HepG2 (cell line): ENCODE measurements around the gene CYP4F12. TPM values are rescaled to one million over a fixed set of nuclear protein-coding genes. Genes with fewer than 3 reads are reported as not detected.
A peak's percentile ranks its signal among the peaks of the same experiment; 100 is the strongest.

ENCODE experiments used
- DNMT1 ChIP-seq: sonication (generic); formaldehyde crosslinking; IDR thresholded peaks from 2 replicates; pipeline ENCODE4 v1.5.1; 2020; ENCODE audit warnings: mild to moderate bottlenecking, missing genetic modification reagents
- ELF3 ChIP-seq: IDR thresholded peaks from 2 replicates; pipeline ENCODE4 v1.6.1; 2016; ENCODE audit warnings: missing genetic modification reagents, missing compliant biosample characterization
- FLYWCH1 ChIP-seq: sonication (generic); formaldehyde crosslinking; IDR thresholded peaks from 2 replicates; pipeline ENCODE4 v1.8.1; 2023; ENCODE audit warnings: mild to moderate bottlenecking, missing genetic modification reagents
- FOXK2 ChIP-seq: fragments of 450-650 bp; IDR thresholded peaks from 2 replicates; pipeline ENCODE4 v1.6.1; 2016
- HNRNPH1 ChIP-seq: fragments of 200-400 bp; formaldehyde crosslinking; optimal IDR thresholded peaks from 2 replicates; pipeline ENCODE3; 2017; ENCODE audit warnings: mild to moderate bottlenecking, low read depth, low read length
- ISL2 ChIP-seq: sonication (generic); formaldehyde crosslinking; IDR thresholded peaks from 2 replicates; pipeline ENCODE4 v1.5.0; 2020; ENCODE audit warnings: missing genetic modification reagents
- KMT2B ChIP-seq: IDR thresholded peaks from 2 replicates; pipeline ENCODE4 v1.6.1; 2016; ENCODE audit warnings: missing genetic modification reagents, missing compliant biosample characterization
- MLLT10 ChIP-seq: sonication (generic); formaldehyde crosslinking; IDR thresholded peaks from 2 replicates; pipeline ENCODE4 v1.4.0; 2020; ENCODE audit warnings: missing genetic modification reagents
- MNT ChIP-seq: fragments of 450-650 bp; IDR thresholded peaks from 2 replicates; pipeline ENCODE4 v1.6.1; 2016
- PCBP2 ChIP-seq: fragments of 200-400 bp; formaldehyde crosslinking; optimal IDR thresholded peaks from 2 replicates; pipeline ENCODE3; 2018; ENCODE audit warnings: low read length, low read depth; ENCODE audit not compliant: poor library complexity, severe bottlenecking
- PTBP1 ChIP-seq: fragments of 200-400 bp; formaldehyde crosslinking; IDR thresholded peaks from 2 replicates; pipeline ENCODE4 v1.6.1; 2018; ENCODE audit warnings: low read length, low read depth; ENCODE audit not compliant: poor library complexity, severe bottlenecking
- RCOR2 ChIP-seq: IDR thresholded peaks from 2 replicates; pipeline ENCODE4 v1.6.1; 2016; ENCODE audit warnings: missing biosample characterization, missing genetic modification reagents
- RFXANK ChIP-seq: IDR thresholded peaks from 2 replicates; pipeline ENCODE4 v1.6.1; 2016
- RORA ChIP-seq: sonication (generic); formaldehyde crosslinking; IDR thresholded peaks from 2 replicates; pipeline ENCODE4 v1.5.0; 2020; ENCODE audit warnings: mild to moderate bottlenecking, missing genetic modification reagents, moderate library complexity
- SETDB1 ChIP-seq: sonication (generic); formaldehyde crosslinking; IDR thresholded peaks from 2 replicates; pipeline ENCODE4 v1.5.1; 2020; ENCODE audit warnings: missing genetic modification reagents, mild to moderate bottlenecking, borderline replicate concordance
- SIX1 ChIP-seq: sonication (generic); formaldehyde crosslinking; IDR thresholded peaks from 2 replicates; pipeline ENCODE4 v1.4.0; 2020; ENCODE audit warnings: missing genetic modification reagents, borderline replicate concordance
- SMARCC2 ChIP-seq: fragments of 450-650 bp; IDR thresholded peaks from 2 replicates; pipeline ENCODE4 v1.6.1; 2017; ENCODE audit warnings: antibody characterized with exemption, mild to moderate bottlenecking
- ZNF121 ChIP-seq: sonication (generic); formaldehyde crosslinking; IDR thresholded peaks from 2 replicates; pipeline ENCODE4 v1.5.0; 2020; ENCODE audit warnings: mild to moderate bottlenecking, missing genetic modification reagents
- ZNF124 ChIP-seq: sonication (generic); formaldehyde crosslinking; IDR thresholded peaks from 2 replicates; pipeline ENCODE4 v1.4.0; 2020; ENCODE audit warnings: missing genetic modification reagents
- ZNF143 ChIP-seq: sonication (generic); formaldehyde crosslinking; IDR thresholded peaks from 2 replicates; pipeline ENCODE4 v1.4.0; 2020; ENCODE audit warnings: missing genetic modification reagents
- ZNF20 ChIP-seq: sonication (generic); formaldehyde crosslinking; IDR thresholded peaks from 2 replicates; pipeline ENCODE4 v1.4.0; 2020; ENCODE audit warnings: mild to moderate bottlenecking, moderate library complexity, missing genetic modification reagents
- ZNF282 ChIP-seq: fragments of 450-650 bp; IDR thresholded peaks from 2 replicates; pipeline ENCODE4 v1.6.1; 2018; ENCODE audit not compliant: partially characterized antibody
- ZNF343 ChIP-seq: sonication (generic); formaldehyde crosslinking; IDR thresholded peaks from 2 replicates; pipeline ENCODE4 v1.4.0; 2020; ENCODE audit warnings: mild to moderate bottlenecking, missing genetic modification reagents
- ZNF562 ChIP-seq: sonication (generic); formaldehyde crosslinking; IDR thresholded peaks from 2 replicates; pipeline ENCODE4 v1.8.0; 2022; ENCODE audit warnings: missing genetic modification reagents, borderline replicate concordance
- ZNF7 ChIP-seq: IDR thresholded peaks from 2 replicates; pipeline ENCODE4 v1.6.1; 2016; ENCODE audit warnings: missing biosample characterization, missing genetic modification reagents
- polyA plus RNA-seq, 8 experiments: library from polyadenylated mRNA; depleted of rRNA in 3 of 8; stranded (reverse) in 7 of 8; unstranded in 1 of 8; fragments of >200 nt; fragmentation: Illumina TruSeq in 4 of 8; extraction: Trizol in 4 of 8; gene quantifications; 2 replicates each; pipeline versions ENCODE4 v1.2.1 to v1.2.3, GENCODE V29; 2011 to 2016; ENCODE audit warnings: low read depth in 4 of 8, missing spikeins in 1 of 8, mixed read lengths in 1 of 8; ENCODE audit not compliant: insufficient read depth in 1 of 8
- total RNA-seq, 5 experiments: library from RNA; depleted of rRNA; stranded (reverse); fragments of >200 nt; fragmentation: Illumina TruSeq; extraction: Trizol; gene quantifications; 2 replicates each; pipeline ENCODE4 v1.2.3, GENCODE V29; 2016; ENCODE audit warnings: low read depth in 1 of 5
- TF ChIP-seq, protein P1 (sequence below): sonication (generic); formaldehyde crosslinking; IDR thresholded peaks from 2 replicates; pipeline ENCODE4 v1.4.0; 2020; ENCODE audit warnings: mild to moderate bottlenecking, missing genetic modification reagents
- TF ChIP-seq, protein P2 (sequence below): sonication (generic); formaldehyde crosslinking; IDR thresholded peaks from 2 replicates; pipeline ENCODE4 v1.5.0; 2020; ENCODE audit warnings: mild to moderate bottlenecking, low read depth, missing genetic modification reagents, borderline replicate concordance
- TF ChIP-seq, protein P3 (sequence below): sonication (generic); formaldehyde crosslinking; conservative IDR thresholded peaks from 2 replicates; pipeline ENCODE4 v1.8.0; 2022; ENCODE audit warnings: low read depth, missing genetic modification reagents

The CYP4F12 gene
- total and polyA plus RNA-seq, 2 of the 13 experiments (the other 11 are each of a cell fraction or from before 2014, with no cell fraction given) = 29.9 to 30.8 TPM

GRCh38 chr19:15640904-15641597 is 31.8 kb upstream of the CYP4F12 start (continued):
- no peak for TF ChIP-seq ZNF121
- no peak for TF ChIP-seq RFXANK (CRISPR knock-in tag)
- no peak for TF ChIP-seq PCBP2
- TF ChIP-seq, protein P1, sequence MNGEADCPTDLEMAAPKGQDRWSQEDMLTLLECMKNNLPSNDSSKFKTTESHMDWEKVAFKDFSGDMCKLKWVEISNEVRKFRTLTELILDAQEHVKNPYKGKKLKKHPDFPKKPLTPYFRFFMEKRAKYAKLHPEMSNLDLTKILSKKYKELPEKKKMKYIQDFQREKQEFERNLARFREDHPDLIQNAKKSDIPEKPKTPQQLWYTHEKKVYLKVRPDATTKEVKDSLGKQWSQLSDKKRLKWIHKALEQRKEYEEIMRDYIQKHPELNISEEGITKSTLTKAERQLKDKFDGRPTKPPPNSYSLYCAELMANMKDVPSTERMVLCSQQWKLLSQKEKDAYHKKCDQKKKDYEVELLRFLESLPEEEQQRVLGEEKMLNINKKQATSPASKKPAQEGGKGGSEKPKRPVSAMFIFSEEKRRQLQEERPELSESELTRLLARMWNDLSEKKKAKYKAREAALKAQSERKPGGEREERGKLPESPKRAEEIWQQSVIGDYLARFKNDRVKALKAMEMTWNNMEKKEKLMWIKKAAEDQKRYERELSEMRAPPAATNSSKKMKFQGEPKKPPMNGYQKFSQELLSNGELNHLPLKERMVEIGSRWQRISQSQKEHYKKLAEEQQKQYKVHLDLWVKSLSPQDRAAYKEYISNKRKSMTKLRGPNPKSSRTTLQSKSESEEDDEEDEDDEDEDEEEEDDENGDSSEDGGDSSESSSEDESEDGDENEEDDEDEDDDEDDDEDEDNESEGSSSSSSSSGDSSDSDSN = peak; percentile 43; the same call in 1 of the 2 replicates
- TF ChIP-seq ZNF562 = no peak
- TF ChIP-seq ZNF7 = no peak
- TF ChIP-seq MLLT10 (CRISPR knock-in tag) = no peak
- TF ChIP-seq PTBP1 = no peak
- no peak for TF ChIP-seq ELF3 (CRISPR knock-in tag)
- no peak for TF ChIP-seq HNRNPH1
- no peak for TF ChIP-seq KMT2B (CRISPR knock-in tag)
- 0 out of 2 replicates have a peak, but pooled peaks have one; percentile 51 for TF ChIP-seq ISL2
- TF ChIP-seq SETDB1 = no peak
- TF ChIP-seq, protein P2, sequence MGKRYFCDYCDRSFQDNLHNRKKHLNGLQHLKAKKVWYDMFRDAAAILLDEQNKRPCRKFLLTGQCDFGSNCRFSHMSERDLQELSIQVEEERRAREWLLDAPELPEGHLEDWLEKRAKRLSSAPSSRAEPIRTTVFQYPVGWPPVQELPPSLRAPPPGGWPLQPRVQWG = no peak
- TF ChIP-seq, protein P3, sequence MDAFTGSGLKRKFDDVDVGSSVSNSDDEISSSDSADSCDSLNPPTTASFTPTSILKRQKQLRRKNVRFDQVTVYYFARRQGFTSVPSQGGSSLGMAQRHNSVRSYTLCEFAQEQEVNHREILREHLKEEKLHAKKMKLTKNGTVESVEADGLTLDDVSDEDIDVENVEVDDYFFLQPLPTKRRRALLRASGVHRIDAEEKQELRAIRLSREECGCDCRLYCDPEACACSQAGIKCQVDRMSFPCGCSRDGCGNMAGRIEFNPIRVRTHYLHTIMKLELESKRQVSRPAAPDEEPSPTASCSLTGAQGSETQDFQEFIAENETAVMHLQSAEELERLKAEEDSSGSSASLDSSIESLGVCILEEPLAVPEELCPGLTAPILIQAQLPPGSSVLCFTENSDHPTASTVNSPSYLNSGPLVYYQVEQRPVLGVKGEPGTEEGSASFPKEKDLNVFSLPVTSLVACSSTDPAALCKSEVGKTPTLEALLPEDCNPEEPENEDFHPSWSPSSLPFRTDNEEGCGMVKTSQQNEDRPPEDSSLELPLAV (CRISPR knock-in tag) = no peak
- no peak for TF ChIP-seq ZNF282
- TF ChIP-seq FLYWCH1 (CRISPR knock-in tag) = no peak
- TF ChIP-seq RORA (CRISPR knock-in tag) = no peak
- no peak for TF ChIP-seq SIX1
- TF ChIP-seq MNT = no peak
- no peak for TF ChIP-seq DNMT1 (CRISPR knock-in tag)
- TF ChIP-seq FOXK2 = peak; percentile 86; the same call in 1 of the 2 replicates
- TF ChIP-seq RCOR2 = no peak
- TF ChIP-seq ZNF20 (CRISPR knock-in tag) = no peak
- no peak for TF ChIP-seq ZNF124 (CRISPR knock-in tag)
- TF ChIP-seq SMARCC2 = no peak
- TF ChIP-seq ZNF143 = no peak
- TF ChIP-seq ZNF343 (CRISPR knock-in tag) = no peak
